ENCODE results near the gene STAC.

The STAC gene

GRCh38 chr3:36591959-36592358 lies 211.7 kb downstream of the STAC start:
- ChIA-PET POLR2A (no interaction called here), CTCF (interaction anchor here (0.7 to 4.3 kb wide), 11 partner anchors 10 to 137 kb away, joined by 3 to 116 read pairs (median 4); no protein-coding TSS in a partner anchor)
- peak; percentile 12 for TF ChIP-seq CTCF (IDR thresholded peaks at IDR 0.05; ENCODE audit: insufficient read depth, low read length, missing control alignments)
- no peak overlapping the region for H3K4me3 ChIP-seq (ENCODE audit: low read depth, low read length)
- peak; percentile 9 for DNase-seq (ENCODE audit: low read depth, low spot score)

DNA sequence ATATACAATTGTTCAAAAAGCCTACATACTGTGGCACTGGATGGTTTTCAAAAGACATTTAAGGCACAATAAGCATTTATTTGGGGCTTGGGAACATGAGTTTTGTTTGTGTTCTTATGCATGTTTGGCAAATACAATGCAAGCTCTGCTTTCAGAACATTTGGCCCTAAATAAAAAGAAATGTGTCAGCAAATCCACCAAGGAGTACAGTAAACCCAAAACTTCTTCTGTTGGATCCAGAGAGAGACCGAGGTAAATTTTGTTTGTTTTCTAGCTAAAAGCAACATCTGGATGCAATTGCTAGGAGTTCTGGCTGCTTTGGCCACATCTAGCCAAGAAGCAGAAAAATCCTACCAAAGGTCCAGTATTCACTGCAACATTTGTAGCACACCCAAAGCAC lies 215.2 kb downstream of the STAC start:
- ChIA-PET CTCF (no interaction called here), POLR2A (no interaction called here)
- no peak for DNase-seq (ENCODE audit: low read depth, low spot score)
- no peak for TF ChIP-seq CTCF (IDR thresholded peaks at IDR 0.05; ENCODE audit: insufficient read depth, low read length, missing control alignments)
- no peak overlapping the region for H3K4me3 ChIP-seq (ENCODE audit: low read depth, low read length)

GRCh38 chr3:36596419-36596818 lies 216.1 kb downstream of the STAC start:
- no peak for TF ChIP-seq CTCF (IDR thresholded peaks at IDR 0.05; ENCODE audit: insufficient read depth, low read length, missing control alignments)
- POLR2A ChIA-PET, result no interaction called here
- CTCF ChIA-PET, result interaction anchor here (1.1 kb wide), 1 partner anchor 105 kb away, joined by 4 read pairs; no protein-coding TSS in a partner anchor
- no peak for DNase-seq (ENCODE audit: low read depth, low spot score)
- no peak overlapping the region for H3K4me3 ChIP-seq (ENCODE audit: low read depth, low read length)

GRCh38 chr3:36597422-36597821 lies 217.1 kb downstream of the STAC start:
- POLR2A ChIA-PET, result no interaction called here
- TF ChIP-seq CTCF (IDR thresholded peaks at IDR 0.05; ENCODE audit: insufficient read depth, low read length, missing control alignments), result no peak
- CTCF ChIA-PET, result interaction anchor here (1.1 to 1.3 kb wide), 2 partner anchors 42 to 104 kb away, joined by 3 to 4 read pairs; no protein-coding TSS in a partner anchor

More at GRCh38 chr3:36597422-36597821, 217.1 kb downstream of the STAC start:
- H3K4me3 ChIP-seq (ENCODE audit: low read depth, low read length), result no peak overlapping the region
- DNase-seq (ENCODE audit: low read depth, low spot score), result no peak
